GM12891 (cell line): ENCODE data around the gene EXD3.

ENCODE experiments used
- POLR2A ChIP-seq: IDR thresholded peaks from 2 replicates; pipeline ENCODE4 v1.6.1; 2011; ENCODE audit warnings: low read depth, low read length, control low read depth
- POLR2AphosphoS5 ChIP-seq: IDR thresholded peaks from 2 replicates; pipeline ENCODE4 v1.6.1; 2011; ENCODE audit warnings: low read depth, low read length, control low read depth
- POU2F2 ChIP-seq: IDR thresholded peaks from 2 replicates; pipeline ENCODE4 v1.6.1; 2011; ENCODE audit warnings: low read depth, mild to moderate bottlenecking, control low read depth, low read length, moderate library complexity
- SPI1 ChIP-seq: IDR thresholded peaks from 2 replicates; pipeline ENCODE4 v1.6.1; 2011; ENCODE audit warnings: low read depth, low read length, control low read depth
- TAF1 ChIP-seq: IDR thresholded peaks from 2 replicates; pipeline ENCODE4 v1.6.1; 2011; ENCODE audit warnings: low read depth, low read length, control low read depth

- no peak for TF ChIP-seq POLR2A
- no peak for TF ChIP-seq POLR2AphosphoS5
- TF ChIP-seq TAF1, result no peak
- no peak for TF ChIP-seq POU2F2
- TF ChIP-seq SPI1, result no peak
These were observed 43.2 kb downstream of the EXD3 start for GRCh38 chr9:137379761-137380161.
